K562 (cell line): ENCODE results near the gene ACLY. TPM values are rescaled to one million over a fixed set of nuclear protein-coding genes. Genes with fewer than 3 reads are reported as not detected.
A peak's percentile ranks its signal among the peaks of the same experiment; 100 is the strongest.

Source experiments
- ATAC-seq: fragments of 200-7000 bp; cut with Tn5 transposase; 3 replicates; pipeline ENCODE4 v1.9.1; 2020; ENCODE audit warnings: moderate library complexity
- BruUV-seq: library from RNA; stranded (reverse); fragments of 400-500 nt; replicated peaks from 2 replicates; lab custom pipeline; 2021; lab: Mats Ljungman, UMichigan
- CTCF ChIA-PET: fragments of 300-600 bp; formaldehyde crosslinking; extraction: SDS; loops from one replicate; lab custom pipeline; 2021; ENCODE audit warnings: low intra/inter-chr PET ratio; lab: Yijun Ruan, JAX
- POLR2A ChIA-PET: fragments of 300-600, 350-650 bp; sonication (Branson Sonifier 250); formaldehyde crosslinking; extraction: SDS; loops from one replicate; lab custom pipeline; 2021; ENCODE audit warnings: antibody characterized with exemption, inconsistent platforms; lab: Yijun Ruan, JAX
- DNase-seq, 4 experiments: peaks; one replicate each; pipeline versions ENCODE4 v3.0.0 to v3.0.0-alpha.2; 2011 to 2018; ENCODE audit warnings: low spot score in 3 of 4, mixed read lengths in 3 of 4; ENCODE audit errors: extremely low read depth in 1 of 4
- FAIRE-seq: peaks from 2 replicates; lab custom pipeline; 2011; peaks lifted over from hg19 to GRCh38; lab: Jason Lieb, UNC
- H2AFZ ChIP-seq: 2 replicates; pipeline ENCODE4 v1.6.0; 2011; ENCODE audit warnings: low read depth, low read length, control low read depth, inconsistent platforms
- H3K27ac ChIP-seq: fragments of 200-600 bp; 3 replicates; pipeline ENCODE4 v1.8.0; 2011; ENCODE audit warnings: low read depth, mild to moderate bottlenecking, control low read depth, inconsistent platforms, low read length, moderate library complexity, mixed read lengths; ENCODE audit errors: extremely low read depth
- H3K27me3 ChIP-seq, 2 experiments: fragments of 300-600 bp in 1 of 2; 2 replicates in 1 of 2; 3 replicates in 1 of 2; pipeline versions ENCODE4 v1.6.0 to v1.8.0; 2011; ENCODE audit warnings: inconsistent platforms in 2 of 2, low read length in 2 of 2, mild to moderate bottlenecking in 1 of 2, mixed read lengths in 1 of 2, moderate library complexity in 1 of 2; ENCODE audit not compliant: control insufficient read depth in 2 of 2, insufficient read depth in 2 of 2
- H3K36me3 ChIP-seq: fragments of 300-600 bp; 3 replicates; pipeline ENCODE4 v1.8.0; 2011; ENCODE audit warnings: mild to moderate bottlenecking, low read length, inconsistent platforms; ENCODE audit not compliant: control insufficient read depth, insufficient read depth
- H3K4me1 ChIP-seq, 2 experiments: fragments of 200-600 bp in 1 of 2; replicated peaks in 1 of 2; 2 replicates in 1 of 2; 3 replicates in 1 of 2; pipeline versions ENCODE4 v1.5.1 to v1.8.0; 2011; ENCODE audit warnings: inconsistent platforms in 2 of 2, low read length in 2 of 2, mild to moderate bottlenecking in 1 of 2, mixed read lengths in 1 of 2, moderate library complexity in 1 of 2; ENCODE audit not compliant: control insufficient read depth in 2 of 2, insufficient read depth in 2 of 2
- H3K4me2 ChIP-seq: 2 replicates; pipeline ENCODE4 v1.6.1; 2011; ENCODE audit warnings: low read length, control low read depth, inconsistent platforms, mixed read lengths; ENCODE audit not compliant: insufficient read depth
- H3K4me3 ChIP-seq: fragments of 200-600 bp; sonication (generic), shearing (Covaris generic); 2 replicates; pipeline ENCODE4 v1.5.1; 2016; ENCODE audit warnings: control low read depth, inconsistent platforms
- H3K79me2 ChIP-seq: fragments of 200-600 bp; 3 replicates; pipeline ENCODE4 v1.8.0; 2011; ENCODE audit warnings: low read length, inconsistent platforms; ENCODE audit not compliant: control insufficient read depth, insufficient read depth
- H3K9ac ChIP-seq, 2 experiments: 2 replicates each; pipeline versions ENCODE4 v1.6.0 to v1.6.1; 2011; ENCODE audit warnings: low read depth in 2 of 2, low read length in 2 of 2, control low read depth in 1 of 2, inconsistent platforms in 1 of 2, mild to moderate bottlenecking in 1 of 2, mixed read lengths in 1 of 2; ENCODE audit not compliant: insufficient read depth in 1 of 2
- H3K9me1 ChIP-seq: one replicate; pipeline ENCODE4 v1.6.0; 2011; ENCODE audit warnings: inconsistent platforms, mild to moderate bottlenecking, low read length, moderate library complexity; ENCODE audit not compliant: control insufficient read depth, insufficient read depth
- H3K9me3 ChIP-seq: replicated peaks from 2 replicates; pipeline ENCODE4 v1.5.1; 2011; ENCODE audit warnings: low read depth, low read length, inconsistent platforms; ENCODE audit not compliant: control insufficient read depth, insufficient read depth
- H4K20me1 ChIP-seq: replicated peaks from 2 replicates; pipeline ENCODE4 v1.6.1; 2011; ENCODE audit warnings: low read length, inconsistent platforms, mixed read lengths; ENCODE audit not compliant: control insufficient read depth, insufficient read depth
- KAT7 ChIP-seq: sonication (generic); formaldehyde crosslinking; IDR thresholded peaks from 2 replicates; pipeline ENCODE4 v1.8.0; 2022; ENCODE audit warnings: missing genetic modification reagents, mild to moderate bottlenecking, borderline replicate concordance
- RERE ChIP-seq: sonication (generic); formaldehyde crosslinking; IDR thresholded peaks from 2 replicates; pipeline ENCODE4 v1.8.0; 2023; ENCODE audit warnings: missing genetic modification reagents, mild to moderate bottlenecking, borderline replicate concordance
- RREB1 ChIP-seq: fragments of 250-450 bp; sonication (Bioruptor Pico); IDR thresholded peaks from 2 replicates; pipeline ENCODE4 v1.4.0; 2020
- SUPT5H ChIP-seq: fragments of 450-650 bp; IDR thresholded peaks from 2 replicates; pipeline ENCODE4 v1.6.1; 2016
- whole genome bisulfite sequencing: fragments of 100-300 bp; shearing (Covaris generic); methylation state at CpG from one replicate; pipeline ENCODE4 v1.1.6; 2016; ENCODE audit warnings: low coverage, mixed read lengths; ENCODE audit not compliant: insufficient coverage; ENCODE audit errors: missing lambda C conversion rate; 5-methylcytosine and 5-hydroxymethylcytosine counted together
- in situ Hi-C: fragments of 300-500 bp; cut with MboI; formaldehyde crosslinking; loops from 4 replicates; pipeline ENCODE4 v1.15.0; 2018; ENCODE audit warnings: inconsistent platforms, mixed read lengths
- intact Hi-C: fragments of 100-400 bp; cut with micrococcal nuclease; formaldehyde crosslinking; loops from 2 replicates; pipeline ENCODE4 v1.14.2; 2022
- polyA plus RNA-seq, 8 experiments: library from polyadenylated mRNA; depleted of rRNA in 4 of 8; stranded (reverse) in 5 of 8; unstranded in 3 of 8; fragments of >200 nt; fragmentation: Nextera tagmentation in 2 of 8; fragmentation: Illumina TruSeq in 1 of 8; extraction: Ambion mirVana in 2 of 8; extraction: Trizol in 1 of 8; gene quantifications; 2 replicates each; pipeline versions ENCODE4 v1.2.1 to v1.2.3, GENCODE V29; 2011 to 2014; ENCODE audit warnings: inconsistent platforms in 1 of 8, missing spikeins in 1 of 8
- total RNA-seq, 7 experiments: library from RNA; depleted of rRNA in 6 of 7; stranded (reverse); fragments of >200 nt in 6 of 7; fragmentation: Illumina TruSeq in 2 of 7; extraction: Trizol in 2 of 7; gene quantifications; 2 replicates each; pipeline versions ENCODE4 v1.2.1 to v1.2.3, GENCODE V29; 2011 to 2021; ENCODE audit warnings: low replicate concordance in 1 of 7

The ACLY gene
- total and polyA plus RNA-seq, 9 of the 15 experiments (the other 6 are each of a cell fraction or from before 2014, with no cell fraction given), result 42.9 to 280 (median 125) TPM

DNA sequence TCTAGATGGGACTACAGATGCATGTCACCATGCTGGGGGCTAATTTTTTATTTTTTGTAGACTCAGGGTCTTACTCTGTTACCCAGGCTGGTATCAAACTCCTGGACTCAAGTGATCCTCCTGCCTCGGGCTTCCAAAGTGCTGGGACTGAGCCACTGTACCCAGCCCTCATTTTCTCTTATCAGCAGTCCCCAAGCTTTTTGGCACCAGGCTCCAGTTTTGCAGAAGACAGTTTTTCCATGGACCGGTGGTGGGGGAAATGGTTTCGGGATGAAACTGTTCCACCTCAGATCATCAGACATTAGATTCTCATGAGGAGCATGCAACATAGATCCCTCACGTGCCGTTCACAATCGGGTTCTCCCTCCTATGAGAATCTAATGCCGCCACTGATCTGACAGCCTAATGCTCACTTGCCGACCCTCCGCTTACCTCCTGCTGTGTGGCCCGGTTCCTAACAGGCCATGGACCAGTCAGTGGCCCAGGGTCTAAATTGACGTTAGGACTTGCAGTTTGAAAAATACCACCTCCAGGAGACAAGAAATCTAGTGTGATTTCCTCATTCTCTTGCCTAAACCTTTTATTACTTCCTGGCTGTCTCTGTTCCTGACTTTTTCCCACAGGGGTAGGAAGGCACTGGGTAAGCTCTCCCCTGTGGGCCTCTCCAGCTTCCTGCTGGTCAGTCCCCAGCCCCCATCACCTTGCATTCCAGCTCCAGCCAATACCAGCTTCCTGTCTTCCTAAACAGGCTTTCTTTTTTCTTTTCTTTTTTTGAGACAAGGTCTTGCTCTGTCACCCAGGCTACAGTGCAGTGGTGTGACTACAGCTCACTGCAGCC lies 38.5 kb upstream of the ACLY start:
- BruUV-seq, result no TSS peak
- TF ChIP-seq RREB1 (CRISPR knock-in tag) (no peak), SUPT5H (no peak), KAT7 (CRISPR knock-in tag) (no peak), RERE (CRISPR knock-in tag) (no peak)

More for the DNA sequence above, 38.5 kb upstream of the ACLY start:
- Histone ChIP-seq H3K4me3 (no peak overlapping the region), H3K9me1 (peaks cover 3% of the 10 kb centered on the region), H2AFZ (peak overlapping the region; percentile 48), H3K4me2 (no peak overlapping the region), H3K36me3 (no peaks in the 10 kb centered on the region), H3K27me3 (no peaks in the 10 kb centered on the region), H3K27ac (peak overlapping the region; percentile 15; the same call in 1 of the 3 replicates), H4K20me1 (no peaks in the 10 kb centered on the region), H3K9me3 (no peaks in the 10 kb centered on the region), H3K79me2 (no peaks in the 10 kb centered on the region), H3K4me1 (peaks cover 23 to 26% of the 10 kb centered on the region in 2 experiments), H3K9ac (peak overlapping the region in 1 of 2 experiments; percentile 77; a peak in 1 of 4 replicates)
- 24% methylated on average over 11 of the region's 11 CpGs for WGBS
- DNase-seq, result peak in 1 of 4 experiments; percentile 47
- ChIA-PET POLR2A (interaction anchor here (0.6 to 1.7 kb wide), 6 partner anchors 11 to 268 kb away, joined by 3 to 9 read pairs (median 4); partner anchors contain the start of gene EIF1), CTCF (no interaction called here)
- peak; percentile 13; the same call in 1 of the 3 replicates for ATAC-seq
- intact Hi-C loops (loop anchor here (5.0 kb wide), 1 partner anchor 40 kb away; the partner anchor contains the start of gene ACLY), in situ Hi-C loops (loop anchor here (5.0 kb wide), 1 partner anchor 220 kb away; no protein-coding TSS in a partner anchor)
- FAIRE-seq, result peak; percentile 82
